Body of pancreas (tissue), 4 donors: ENCODE measurements around the gene FLNC. TPM values are rescaled to one million over a fixed set of nuclear protein-coding genes. Genes with fewer than 3 reads are reported as not detected.
A peak's percentile ranks its signal among the peaks of the same experiment; 100 is the strongest.

Experiments used
- ATAC-seq: fragments of 150-250 bp; one replicate; pipeline ENCODE4 v1.9.1; 2016
- DNase-seq, 4 donors: peaks; one replicate each; pipeline ENCODE4 v3.0.0-alpha.2; 2019
- H3K27ac ChIP-seq, 4 donors: fragments of 200-600 bp; sonication (generic); 1 replicate in 3 of 4; 2 replicates in 1 of 4; pipeline versions ENCODE4 v1.5.1 to v1.6.1; 2016 to 2019; ENCODE audit warnings: mild to moderate bottlenecking in 1 of 4, mixed read lengths in 1 of 4, moderate library complexity in 1 of 4
- H3K27me3 ChIP-seq, 2 donors: fragments of 200-600 bp; sonication (generic); one replicate each; pipeline ENCODE4 v1.6.0; 2016; ENCODE audit warnings: mild to moderate bottlenecking in 1 of 2
- H3K36me3 ChIP-seq, 2 donors: fragments of 200-600 bp; sonication (generic); replicated peaks in 1 of 2; 2 replicates each; pipeline ENCODE4 v1.5.1; 2016; ENCODE audit warnings: low read depth in 2 of 2; ENCODE audit not compliant: insufficient read depth in 1 of 2
- H3K4me1 ChIP-seq: fragments of 200-600 bp; sonication (generic); one replicate; pipeline ENCODE4 v1.6.0; 2016
- H3K4me3 ChIP-seq, 2 donors: fragments of 200-600 bp; sonication (generic); 1 replicate in 1 of 2; 2 replicates in 1 of 2; pipeline ENCODE4 v1.5.1; 2016 to 2019
- H3K9me3 ChIP-seq, 3 donors: fragments of 200-600 bp; sonication (generic); 1 replicate in 2 of 3; 2 replicates in 1 of 3; pipeline ENCODE4 v1.5.1; 2016
- CTCF ChIP-seq, 7 experiments: fragments of 450-650 bp in 4 of 7; fragments of 200-600 bp in 3 of 7; sonication (generic) in 3 of 7; IDR thresholded peaks; one replicate each; pipeline ENCODE4 v1.5.1; 2016 to 2019; ENCODE audit warnings: antibody characterized with exemption in 7 of 7
- POLR2A ChIP-seq, 3 donors: fragments of 450-650 bp; IDR thresholded peaks; one replicate each; pipeline ENCODE4 v1.6.1; 2016; ENCODE audit warnings: antibody characterized with exemption in 3 of 3, mild to moderate bottlenecking in 2 of 3
- WGBS, 2 donors: methylation state at CpG; one replicate each; pipeline ENCODE4 v1.1.5; 2017; 5-methylcytosine and 5-hydroxymethylcytosine counted together
- intact Hi-C: fragments of 100-400 bp; cut with DNase I; formaldehyde crosslinking; loops from one replicate; pipeline ENCODE4 v1.15.1; 2023
- total RNA-seq, 2 donors: library from RNA; depleted of rRNA; stranded (reverse); fragments of >200 nt; gene quantifications; one replicate each; pipeline ENCODE4 v1.1.0, GENCODE V29; 2016

FLNC gene
- total RNA-seq, 2 donors from 2014 or later: 1.8 to 4.0 TPM

- ATAC-seq (no peak), DNase-seq (no peak)
- Histone ChIP-seq H3K4me1 (peaks cover 16% of the 10 kb centered on the region), H3K27me3 (peaks cover 0 to 11% of the 10 kb centered on the region in 2 donors), H3K4me3 (no peak overlapping the region), H3K36me3 (no peaks in the 10 kb centered on the region), H3K9me3 (no peaks in the 10 kb centered on the region), H3K27ac (no peak overlapping the region)
- no peak for TF ChIP-seq POLR2A (IDR thresholded peaks at IDR 0.05)
- TF ChIP-seq CTCF (IDR thresholded peaks at IDR 0.05): no peak
- intact Hi-C loops: no loop called here
- WGBS, 2 donors: 31 to 63% methylated on average over 2 of the region's 2 CpGs
Measured at GRCh38 chr7:128832880-128833147, 2.6 kb downstream of the FLNC start.

- H3K4me3 ChIP-seq: no peak overlapping the region
- no peak overlapping the region for H3K27ac ChIP-seq
- H3K4me1 ChIP-seq: peaks cover 16% of the 10 kb centered on the region
- 36 to 38% methylated on average over 5 to 13 of the region's 13 CpGs for WGBS, 2 donors
- DNase-seq (peak in 1 of 4 donors; percentile 23), ATAC-seq (no peak)
- no peaks in the 10 kb centered on the region for H3K36me3 ChIP-seq
- peaks cover 0 to 11% of the 10 kb centered on the region in 2 donors for H3K27me3 ChIP-seq
- TF ChIP-seq CTCF (IDR thresholded peaks at IDR 0.05) (no peak), POLR2A (IDR thresholded peaks at IDR 0.05) (no peak)
- intact Hi-C loops: no loop called here
- no peaks in the 10 kb centered on the region for H3K9me3 ChIP-seq
Measured at GRCh38 chr7:128833148-128833945, 3.1 kb downstream of the FLNC start.

- no peaks in the 10 kb centered on the region for H3K9me3 ChIP-seq
- H3K4me3 ChIP-seq: no peak overlapping the region
- no peaks in the 10 kb centered on the region for H3K36me3 ChIP-seq
- H3K4me1 ChIP-seq: peaks cover 16% of the 10 kb centered on the region
- TF ChIP-seq CTCF (IDR thresholded peaks at IDR 0.05): no peak
- no peak overlapping the region for H3K27ac ChIP-seq
- 27 to 57% methylated on average over 3 to 4 of the region's 4 CpGs for WGBS, 2 donors
- intact Hi-C loops: no loop called here
- no peak for DNase-seq
- H3K27me3 ChIP-seq: peaks cover 0 to 11% of the 10 kb centered on the region in 2 donors
- ATAC-seq: no peak
Measured at GRCh38 chr7:128833946-128834325, 3.7 kb downstream of the FLNC start.

GRCh38 chr7:128835231-128835751 is 5.1 kb downstream of the FLNC start:
- ATAC-seq: no peak
- H3K4me3 ChIP-seq: no peak overlapping the region
- no peaks in the 10 kb centered on the region for H3K36me3 ChIP-seq
- H3K9me3 ChIP-seq: no peaks in the 10 kb centered on the region
- H3K4me1 ChIP-seq: peaks cover 10% of the 10 kb centered on the region
- TF ChIP-seq CTCF (IDR thresholded peaks at IDR 0.05) (no peak), POLR2A (IDR thresholded peaks at IDR 0.05) (no peak)
- DNase-seq: no peak
- 79 to 85% methylated on average over 11 to 16 of the region's 16 CpGs for WGBS, 2 donors
- intact Hi-C loops: no loop called here
- peaks cover 0 to 10% of the 10 kb centered on the region in 2 donors for H3K27me3 ChIP-seq
- no peak overlapping the region for H3K27ac ChIP-seq
